K562 (cell line): Measurements from ENCODE around the gene WFDC1. TPM values are rescaled to one million over a fixed set of nuclear protein-coding genes. Genes with fewer than 3 reads are reported as not detected.

Source experiments
- HMBOX1 ChIP-seq: sonication (generic); IDR thresholded peaks from 2 replicates; pipeline ENCODE4 v1.6.1; 2016
- HNRNPH1 ChIP-seq: fragments of 200-400 bp; formaldehyde crosslinking; optimal IDR thresholded peaks from 2 replicates; pipeline ENCODE3; 2017; ENCODE audit warnings: low read depth, mild to moderate bottlenecking, low read length, moderate library complexity
- MLLT1 ChIP-seq, 2 experiments: fragments of 450-650 bp; IDR thresholded peaks; 2 replicates each; pipeline ENCODE4 v1.6.1; 2016
- PTTG1 ChIP-seq: fragments of 450-650 bp; IDR thresholded peaks from 2 replicates; pipeline ENCODE4 v1.6.1; 2016; ENCODE audit warnings: low read depth, mild to moderate bottlenecking, missing genetic modification characterization, missing compliant biosample characterization
- RBM25 ChIP-seq: fragments of 200-400 bp; formaldehyde crosslinking; IDR thresholded peaks from 2 replicates; pipeline ENCODE4 v1.6.1; 2018; ENCODE audit warnings: low read length, low read depth, moderate library complexity; ENCODE audit not compliant: severe bottlenecking
- ZFP36 ChIP-seq: fragments of 150-350 bp; IDR thresholded peaks from 2 replicates; pipeline ENCODE4 v1.6.1; 2018; ENCODE audit warnings: low read length, low read depth; ENCODE audit not compliant: partially characterized antibody
- ZNF197 ChIP-seq: fragments of 200-800 bp; sonication (Bioruptor generic); IDR thresholded peaks from 2 replicates; pipeline ENCODE4 v1.6.1; 2016; ENCODE audit warnings: low read depth, missing genetic modification characterization, missing compliant biosample characterization
- ZNF592 ChIP-seq: fragments of 450-650 bp; IDR thresholded peaks from 2 replicates; pipeline ENCODE4 v1.6.1; 2017; ENCODE audit warnings: antibody characterized with exemption, mild to moderate bottlenecking
- polyA plus RNA-seq, 8 experiments: library from polyadenylated mRNA; depleted of rRNA in 4 of 8; stranded (reverse) in 5 of 8; unstranded in 3 of 8; fragments of >200 nt; fragmentation: Nextera tagmentation in 2 of 8; fragmentation: Illumina TruSeq in 1 of 8; extraction: Ambion mirVana in 2 of 8; extraction: Trizol in 1 of 8; gene quantifications; 2 replicates each; pipeline versions ENCODE4 v1.2.1 to v1.2.3, GENCODE V29; 2011 to 2014; ENCODE audit warnings: inconsistent platforms in 1 of 8, missing spikeins in 1 of 8
- total RNA-seq, 7 experiments: library from RNA; depleted of rRNA in 6 of 7; stranded (reverse); fragments of >200 nt in 6 of 7; fragmentation: Illumina TruSeq in 2 of 7; extraction: Trizol in 2 of 7; gene quantifications; 2 replicates each; pipeline versions ENCODE4 v1.2.1 to v1.2.3, GENCODE V29; 2011 to 2021; ENCODE audit warnings: low replicate concordance in 1 of 7

WFDC1 gene
- total and polyA plus RNA-seq, 9 of the 15 experiments (the other 6 are each of a cell fraction or from before 2014, with no cell fraction given), result not detected

DNA sequence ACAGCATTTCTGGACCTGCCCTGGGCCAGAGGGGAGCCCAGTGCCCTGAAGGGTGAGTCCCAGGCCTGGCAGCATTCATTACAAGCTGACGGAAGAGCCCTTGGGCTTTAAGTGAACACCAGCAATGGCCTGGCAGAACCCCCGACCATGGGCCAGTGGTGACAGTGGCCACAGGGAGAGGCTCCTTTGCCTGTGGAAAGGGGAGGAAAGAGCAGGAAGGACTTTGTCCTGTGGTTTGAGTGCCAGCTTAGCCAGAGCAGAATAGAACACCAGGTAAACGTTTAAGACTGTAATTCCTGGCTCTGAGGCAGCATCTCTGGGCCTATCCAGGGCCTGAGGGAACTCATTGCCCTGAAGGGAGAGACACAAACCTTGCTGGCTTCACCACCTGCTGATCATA is 39.4 kb downstream of the WFDC1 start (continued):
- TF ChIP-seq HMBOX1 (no peak), ZFP36 (no peak), PTTG1 (tag) (no peak), MLLT1 (IDR thresholded peaks at IDR 0.05) (no peak), RBM25 (no peak), HNRNPH1 (no peak), ZNF592 (no peak), ZNF197 (no peak)
